K562 (cell line): ENCODE results near the gene CALHM1. TPM values are rescaled to one million over a fixed set of nuclear protein-coding genes. Genes with fewer than 3 reads are reported as not detected.

ENCODE experiments used
- ATAC-seq: fragments of 200-7000 bp; cut with Tn5 transposase; 3 replicates; pipeline ENCODE4 v1.9.1; 2020; ENCODE audit warnings: moderate library complexity
- BruUV-seq: library from RNA; stranded (reverse); fragments of 400-500 nt; replicated peaks from 2 replicates; lab custom pipeline; 2021; lab: Mats Ljungman, UMichigan
- CTCF ChIA-PET: fragments of 300-600 bp; formaldehyde crosslinking; extraction: SDS; loops from one replicate; lab custom pipeline; 2021; ENCODE audit warnings: low intra/inter-chr PET ratio; lab: Yijun Ruan, JAX
- POLR2A ChIA-PET: fragments of 300-600, 350-650 bp; sonication (Branson Sonifier 250); formaldehyde crosslinking; extraction: SDS; loops from one replicate; lab custom pipeline; 2021; ENCODE audit warnings: antibody characterized with exemption, inconsistent platforms; lab: Yijun Ruan, JAX
- DNase-seq, 4 experiments: peaks; one replicate each; pipeline versions ENCODE4 v3.0.0 to v3.0.0-alpha.2; 2011 to 2018; ENCODE audit warnings: low spot score in 3 of 4, mixed read lengths in 3 of 4; ENCODE audit errors: extremely low read depth in 1 of 4
- FAIRE-seq: peaks from 2 replicates; lab custom pipeline; 2011; peaks lifted over from hg19 to GRCh38; lab: Jason Lieb, UNC
- H2AFZ ChIP-seq: 2 replicates; pipeline ENCODE4 v1.6.0; 2011; ENCODE audit warnings: low read depth, low read length, control low read depth, inconsistent platforms
- H3K27ac ChIP-seq: fragments of 200-600 bp; 3 replicates; pipeline ENCODE4 v1.8.0; 2011; ENCODE audit warnings: low read depth, mild to moderate bottlenecking, control low read depth, inconsistent platforms, low read length, moderate library complexity, mixed read lengths; ENCODE audit errors: extremely low read depth
- H3K27me3 ChIP-seq, 2 experiments: fragments of 300-600 bp in 1 of 2; 2 replicates in 1 of 2; 3 replicates in 1 of 2; pipeline versions ENCODE4 v1.6.0 to v1.8.0; 2011; ENCODE audit warnings: inconsistent platforms in 2 of 2, low read length in 2 of 2, mild to moderate bottlenecking in 1 of 2, mixed read lengths in 1 of 2, moderate library complexity in 1 of 2; ENCODE audit not compliant: control insufficient read depth in 2 of 2, insufficient read depth in 2 of 2
- H3K36me3 ChIP-seq: fragments of 300-600 bp; 3 replicates; pipeline ENCODE4 v1.8.0; 2011; ENCODE audit warnings: mild to moderate bottlenecking, low read length, inconsistent platforms; ENCODE audit not compliant: control insufficient read depth, insufficient read depth
- H3K4me1 ChIP-seq, 2 experiments: fragments of 200-600 bp in 1 of 2; replicated peaks in 1 of 2; 2 replicates in 1 of 2; 3 replicates in 1 of 2; pipeline versions ENCODE4 v1.5.1 to v1.8.0; 2011; ENCODE audit warnings: inconsistent platforms in 2 of 2, low read length in 2 of 2, mild to moderate bottlenecking in 1 of 2, mixed read lengths in 1 of 2, moderate library complexity in 1 of 2; ENCODE audit not compliant: control insufficient read depth in 2 of 2, insufficient read depth in 2 of 2
- H3K4me2 ChIP-seq: 2 replicates; pipeline ENCODE4 v1.6.1; 2011; ENCODE audit warnings: low read length, control low read depth, inconsistent platforms, mixed read lengths; ENCODE audit not compliant: insufficient read depth
- H3K4me3 ChIP-seq: fragments of 200-600 bp; sonication (generic), shearing (Covaris generic); 2 replicates; pipeline ENCODE4 v1.5.1; 2016; ENCODE audit warnings: control low read depth, inconsistent platforms
- H3K79me2 ChIP-seq: fragments of 200-600 bp; 3 replicates; pipeline ENCODE4 v1.8.0; 2011; ENCODE audit warnings: low read length, inconsistent platforms; ENCODE audit not compliant: control insufficient read depth, insufficient read depth
- H3K9ac ChIP-seq, 2 experiments: 2 replicates each; pipeline versions ENCODE4 v1.6.0 to v1.6.1; 2011; ENCODE audit warnings: low read depth in 2 of 2, low read length in 2 of 2, control low read depth in 1 of 2, inconsistent platforms in 1 of 2, mild to moderate bottlenecking in 1 of 2, mixed read lengths in 1 of 2; ENCODE audit not compliant: insufficient read depth in 1 of 2
- H3K9me1 ChIP-seq: one replicate; pipeline ENCODE4 v1.6.0; 2011; ENCODE audit warnings: inconsistent platforms, mild to moderate bottlenecking, low read length, moderate library complexity; ENCODE audit not compliant: control insufficient read depth, insufficient read depth
- H3K9me3 ChIP-seq: replicated peaks from 2 replicates; pipeline ENCODE4 v1.5.1; 2011; ENCODE audit warnings: low read depth, low read length, inconsistent platforms; ENCODE audit not compliant: control insufficient read depth, insufficient read depth
- H4K20me1 ChIP-seq: replicated peaks from 2 replicates; pipeline ENCODE4 v1.6.1; 2011; ENCODE audit warnings: low read length, inconsistent platforms, mixed read lengths; ENCODE audit not compliant: control insufficient read depth, insufficient read depth
- ETV1 ChIP-seq: fragments of 450-650 bp; conservative IDR thresholded peaks from 2 replicates; pipeline ENCODE4 v1.6.1; 2016; ENCODE audit warnings: missing genetic modification characterization, control low read depth, low read depth, missing compliant biosample characterization
- FOXP4 ChIP-seq: sonication (generic); formaldehyde crosslinking; IDR thresholded peaks from 2 replicates; pipeline ENCODE4 v1.8.0; 2022; ENCODE audit warnings: mild to moderate bottlenecking, missing genetic modification reagents, borderline replicate concordance
- KAT7 ChIP-seq: sonication (generic); formaldehyde crosslinking; IDR thresholded peaks from 2 replicates; pipeline ENCODE4 v1.8.0; 2022; ENCODE audit warnings: missing genetic modification reagents, mild to moderate bottlenecking, borderline replicate concordance
- MYBL2 ChIP-seq, 2 experiments: fragments of 450-650 bp in 1 of 2; sonication (generic) in 1 of 2; formaldehyde crosslinking in 1 of 2; IDR thresholded peaks; 2 replicates each; pipeline versions ENCODE4 v1.6.1 to v1.8.1; 2017 to 2022; ENCODE audit warnings: borderline replicate concordance in 1 of 2, inconsistent platforms in 1 of 2, low read depth in 1 of 2, mild to moderate bottlenecking in 1 of 2, missing genetic modification reagents in 1 of 2, moderate library complexity in 1 of 2
- PKNOX1 ChIP-seq: fragments of 450-650 bp; IDR thresholded peaks from 2 replicates; pipeline ENCODE4 v1.6.1; 2016
- SIX5 ChIP-seq, 2 experiments: IDR thresholded peaks; 2 replicates each; pipeline ENCODE4 v1.6.1; 2011; ENCODE audit warnings: low read length in 2 of 2, borderline replicate concordance in 1 of 2, low read depth in 1 of 2, mild to moderate bottlenecking in 1 of 2, moderate library complexity in 1 of 2; ENCODE audit not compliant: insufficient read depth in 1 of 2
- SMAD3 ChIP-seq: fragments of 450-650 bp; formaldehyde crosslinking; conservative IDR thresholded peaks from 2 replicates; pipeline ENCODE4 v1.4.0; 2020; ENCODE audit warnings: mild to moderate bottlenecking
- SMARCE1 ChIP-seq: fragments of 450-650 bp; IDR thresholded peaks from 2 replicates; pipeline ENCODE4 v1.7.1; 2016; ENCODE audit warnings: mild to moderate bottlenecking
- WGBS: fragments of 100-300 bp; shearing (Covaris generic); methylation state at CpG from one replicate; pipeline ENCODE4 v1.1.6; 2016; ENCODE audit warnings: low coverage, mixed read lengths; ENCODE audit not compliant: insufficient coverage; ENCODE audit errors: missing lambda C conversion rate; 5-methylcytosine and 5-hydroxymethylcytosine counted together
- in situ Hi-C: fragments of 300-500 bp; cut with MboI; formaldehyde crosslinking; loops from 4 replicates; pipeline ENCODE4 v1.15.0; 2018; ENCODE audit warnings: inconsistent platforms, mixed read lengths
- intact Hi-C: fragments of 100-400 bp; cut with micrococcal nuclease; formaldehyde crosslinking; loops from 2 replicates; pipeline ENCODE4 v1.14.2; 2022
- polyA plus RNA-seq, 8 experiments: library from polyadenylated mRNA; depleted of rRNA in 4 of 8; stranded (reverse) in 5 of 8; unstranded in 3 of 8; fragments of >200 nt; fragmentation: Nextera tagmentation in 2 of 8; fragmentation: Illumina TruSeq in 1 of 8; extraction: Ambion mirVana in 2 of 8; extraction: Trizol in 1 of 8; gene quantifications; 2 replicates each; pipeline versions ENCODE4 v1.2.1 to v1.2.3, GENCODE V29; 2011 to 2014; ENCODE audit warnings: inconsistent platforms in 1 of 8, missing spikeins in 1 of 8
- total RNA-seq, 7 experiments: library from RNA; depleted of rRNA in 6 of 7; stranded (reverse); fragments of >200 nt in 6 of 7; fragmentation: Illumina TruSeq in 2 of 7; extraction: Trizol in 2 of 7; gene quantifications; 2 replicates each; pipeline versions ENCODE4 v1.2.1 to v1.2.3, GENCODE V29; 2011 to 2021; ENCODE audit warnings: low replicate concordance in 1 of 7

CALHM1 gene
- total and polyA plus RNA-seq, 9 of the 15 experiments (the other 6 are each of a cell fraction or from before 2014, with no cell fraction given): 0.03 TPM; not detected in 8

DNA sequence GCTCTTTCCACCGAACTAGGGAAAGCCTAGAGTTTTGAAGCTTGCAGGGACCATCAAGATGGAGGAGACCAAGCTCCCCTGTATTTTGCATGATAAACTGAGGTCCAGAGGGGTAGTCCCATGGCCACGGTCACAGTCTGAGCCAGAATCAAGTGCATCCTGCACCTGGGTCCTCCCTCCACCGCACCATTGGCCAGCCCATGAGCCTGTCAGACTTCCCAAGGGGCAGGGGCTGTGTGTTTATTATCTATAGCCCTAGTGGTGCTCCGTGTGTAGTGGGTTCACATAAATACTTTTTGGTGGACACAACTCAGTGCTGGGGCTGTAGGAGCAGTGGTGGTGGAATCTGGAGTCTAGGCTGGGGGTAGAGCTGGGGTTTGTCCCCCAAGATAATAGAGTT, 16.7 kb upstream of the CALHM1 start:
- no peaks in the 10 kb centered on the region for H3K9me3 ChIP-seq
- ATAC-seq: 0 out of 3 replicates have a peak, but pooled peaks have one; percentile 17
- no peak overlapping the region for H3K27ac ChIP-seq
- no peak overlapping the region for H3K4me2 ChIP-seq
- H3K9ac ChIP-seq: peak overlapping the region in 1 of 2 experiments; percentile 5; a peak in 1 of 4 replicates
- 10% methylated on average over 1 of the region's 4 CpGs for WGBS
- CTCF ChIA-PET: no interaction called here
- no peaks in the 10 kb centered on the region; the same call in 1 of the 2 replicates for H4K20me1 ChIP-seq
- peak; percentile 6 for FAIRE-seq
- no peaks in the 10 kb centered on the region for H3K36me3 ChIP-seq
- H3K9me1 ChIP-seq: no peaks in the 10 kb centered on the region
- in situ Hi-C loops: loop anchor here (5.0 kb wide), 1 partner anchor 63 kb away; no protein-coding TSS in a partner anchor
- no peaks in the 10 kb centered on the region for H3K79me2 ChIP-seq
- DNase-seq: no peak
- no peak overlapping the region for H2AFZ ChIP-seq
- TF ChIP-seq SMAD3: no peak
- no peak for TF ChIP-seq SIX5 (IDR thresholded peaks at IDR 0.05; ENCODE audit: borderline replicate concordance in 1 of 2, insufficient read depth in 1 of 2, low read depth in 1 of 2, low read length in 2 of 2)
- no peak for TF ChIP-seq ETV1 (tag)
- peak; percentile 52; the same call in 1 of the 2 replicates for TF ChIP-seq PKNOX1
- no peak for TF ChIP-seq MYBL2 (IDR thresholded peaks at IDR 0.05; ENCODE audit: low read depth)
- TF ChIP-seq MYBL2 (CRISPR knock-in tag; IDR thresholded peaks at IDR 0.05; ENCODE audit: borderline replicate concordance): no peak
- no peak for TF ChIP-seq KAT7 (CRISPR knock-in tag)
- no peak for TF ChIP-seq FOXP4 (CRISPR knock-in tag)
- no peak for TF ChIP-seq SMARCE1
- TF ChIP-seq, all 486 proteins: peak for 1
- no TSS peak for BruUV-seq
- no peaks in the 10 kb centered on the region for H3K27me3 ChIP-seq
- intact Hi-C loops: no loop called here
- POLR2A ChIA-PET: no interaction called here
- peaks cover 10 to 22% of the 10 kb centered on the region in 2 experiments; a peak in 3 of 5 replicates for H3K4me1 ChIP-seq
- H3K4me3 ChIP-seq: no peak overlapping the region
